SK-N-SH treated with all-trans-retinoic acid at 6 μM for 48 hours (cell line): ENCODE data around the gene TCERG1L.

Source experiments
- ATAC-seq: fragments of 200-7000 bp; cut with Tn5 transposase; 3 replicates; pipeline ENCODE4 v1.9.1; 2020; ENCODE audit warnings: mild to moderate bottlenecking, moderate library complexity
- ARNTL ChIP-seq: fragments of 450-650 bp; formaldehyde crosslinking; IDR thresholded peaks from 2 replicates; pipeline ENCODE4 v1.5.0; 2020; ENCODE audit warnings: low read depth, mild to moderate bottlenecking, moderate library complexity, borderline replicate concordance
- BACH2 ChIP-seq: fragments of 250-450 bp; sonication (Bioruptor Pico); IDR thresholded peaks from 2 replicates; pipeline ENCODE4 v1.9.0; 2021; ENCODE audit warnings: mild to moderate bottlenecking, borderline replicate concordance
- CREB5 ChIP-seq: fragments of 250-450 bp; sonication (Bioruptor Pico); IDR thresholded peaks from 2 replicates; pipeline ENCODE4 v1.5.1; 2020; ENCODE audit warnings: low read depth, mild to moderate bottlenecking, moderate library complexity
- CSDC2 ChIP-seq: fragments of 250-450 bp; sonication (Bioruptor Pico); IDR thresholded peaks from 2 replicates; pipeline ENCODE4 v1.5.0; 2020; ENCODE audit warnings: mild to moderate bottlenecking, moderate library complexity
- CSRNP3 ChIP-seq: fragments of 250-450 bp; sonication (Bioruptor Pico); IDR thresholded peaks from 2 replicates; pipeline ENCODE4 v1.5.1; 2021; ENCODE audit warnings: mild to moderate bottlenecking, moderate library complexity
- ESRRG ChIP-seq: fragments of 250-450 bp; sonication (Bioruptor Pico); IDR thresholded peaks from 2 replicates; pipeline ENCODE4 v1.6.1; 2021; ENCODE audit warnings: mild to moderate bottlenecking
- GLIS3 ChIP-seq: fragments of 250-450 bp; sonication (Bioruptor Pico); IDR thresholded peaks from 2 replicates; pipeline ENCODE4 v1.5.0; 2020; ENCODE audit warnings: mild to moderate bottlenecking, moderate library complexity
- ISL1 ChIP-seq: fragments of 250-450 bp; sonication (Bioruptor Pico); IDR thresholded peaks from 2 replicates; pipeline ENCODE4 v2.1.2; 2022; ENCODE audit warnings: mild to moderate bottlenecking, moderate library complexity
- OSR1 ChIP-seq: fragments of 250-450 bp; sonication (Bioruptor Pico); IDR thresholded peaks from 2 replicates; pipeline ENCODE4 v1.8.0; 2022; ENCODE audit warnings: moderate library complexity, mild to moderate bottlenecking, inconsistent platforms
- PATZ1 ChIP-seq: fragments of 250-450 bp; sonication (Bioruptor Pico); IDR thresholded peaks from 2 replicates; pipeline ENCODE4 v1.8.0; 2020; ENCODE audit warnings: mild to moderate bottlenecking, moderate library complexity, borderline replicate concordance
- POU6F1 ChIP-seq: fragments of 250-450 bp; sonication (Bioruptor Pico); IDR thresholded peaks from 2 replicates; pipeline ENCODE4 v1.8.0; 2021; ENCODE audit warnings: low read depth, mild to moderate bottlenecking, moderate library complexity, borderline replicate concordance
- PPARA ChIP-seq: fragments of 250-450 bp; sonication (Bioruptor Pico); IDR thresholded peaks from 2 replicates; pipeline ENCODE4 v1.5.0; 2020; ENCODE audit warnings: mild to moderate bottlenecking, borderline replicate concordance
- RARB ChIP-seq: fragments of 250-450 bp; sonication (Bioruptor Pico); IDR thresholded peaks from 2 replicates; pipeline ENCODE4 v1.8.0; 2021; ENCODE audit warnings: mild to moderate bottlenecking, moderate library complexity
- SNAI2 ChIP-seq: fragments of 250-450 bp; sonication (Bioruptor Pico); IDR thresholded peaks from 2 replicates; pipeline ENCODE4 v1.5.0; 2020; ENCODE audit warnings: mild to moderate bottlenecking, moderate library complexity
- TOX ChIP-seq: fragments of 250-450 bp; sonication (Bioruptor Pico); IDR thresholded peaks from 2 replicates; pipeline ENCODE4 v1.8.0; 2021; ENCODE audit warnings: mild to moderate bottlenecking, moderate library complexity, borderline replicate concordance
- TSHZ2 ChIP-seq: fragments of 250-450 bp; sonication (Bioruptor Pico); IDR thresholded peaks from 2 replicates; pipeline ENCODE4 v1.5.0; 2020; ENCODE audit warnings: mild to moderate bottlenecking, moderate library complexity
- ZFP30 ChIP-seq: fragments of 450-650 bp; formaldehyde crosslinking; IDR thresholded peaks from 2 replicates; pipeline ENCODE4 v1.5.0; 2022; ENCODE audit warnings: mild to moderate bottlenecking, moderate library complexity
- ZNF565 ChIP-seq: fragments of 450-650 bp; formaldehyde crosslinking; conservative IDR thresholded peaks from 2 replicates; pipeline ENCODE4 v1.5.0; 2020; ENCODE audit warnings: low read depth, mild to moderate bottlenecking, moderate library complexity
- ZNF70 ChIP-seq: fragments of 450-650 bp; formaldehyde crosslinking; IDR thresholded peaks from 2 replicates; pipeline ENCODE4 v1.5.0; 2020; ENCODE audit warnings: mild to moderate bottlenecking, moderate library complexity
- ZNF8 ChIP-seq: fragments of 450-650 bp; formaldehyde crosslinking; IDR thresholded peaks from 2 replicates; pipeline ENCODE4 v1.5.0; 2020; ENCODE audit warnings: mild to moderate bottlenecking, moderate library complexity

Gene TCERG1L

GRCh38 chr10:131195116-131195515 lies 116.4 kb downstream of the TCERG1L start:
- TF ChIP-seq ZFP30 (CRISPR knock-in tag) (no peak), POU6F1 (no peak), OSR1 (no peak), ZNF565 (CRISPR knock-in tag) (no peak), GLIS3 (CRISPR knock-in tag) (no peak), TSHZ2 (CRISPR knock-in tag) (no peak), ISL1 (CRISPR knock-in tag) (no peak), CSDC2 (no peak)

GRCh38 chr10:131193923-131194322 lies 117.6 kb downstream of the TCERG1L start:
- ATAC-seq = no peak
- TF ChIP-seq PPARA (CRISPR knock-in tag) (no peak), OSR1 (no peak), BACH2 (CRISPR knock-in tag) (no peak), SNAI2 (no peak)
- TF ChIP-seq, all 23 proteins: peak for 0

More at GRCh38 chr10:131195116-131195515, 116.4 kb downstream of the TCERG1L start:
- no peak for ATAC-seq

GRCh38 chr10:131188494-131188893 lies 123.0 kb downstream of the TCERG1L start:
- ATAC-seq = no peak
- no peak for TF ChIP-seq TOX
- TF ChIP-seq POU6F1 = no peak
- no peak for TF ChIP-seq GLIS3 (CRISPR knock-in tag)
- no peak for TF ChIP-seq OSR1
- no peak for TF ChIP-seq ESRRG (CRISPR knock-in tag)
- TF ChIP-seq CSDC2 = no peak
- TF ChIP-seq BACH2 (CRISPR knock-in tag) = no peak
- no peak for TF ChIP-seq ZNF565 (CRISPR knock-in tag)
- no peak for TF ChIP-seq ARNTL (CRISPR knock-in tag)
- no peak for TF ChIP-seq CREB5 (CRISPR knock-in tag)
- TF ChIP-seq CSRNP3 = no peak
- no peak for TF ChIP-seq ISL1 (CRISPR knock-in tag)
- TF ChIP-seq PPARA (CRISPR knock-in tag) = no peak
- TF ChIP-seq, all 23 proteins: peak for 0

GRCh38 chr10:131187926-131188325 lies 123.6 kb downstream of the TCERG1L start:
- ATAC-seq = no peak
- TF ChIP-seq ESRRG (CRISPR knock-in tag) (no peak), OSR1 (no peak), GLIS3 (CRISPR knock-in tag) (no peak), CSRNP3 (no peak), PATZ1 (CRISPR knock-in tag) (no peak), TSHZ2 (CRISPR knock-in tag) (no peak), RARB (CRISPR knock-in tag) (no peak), TOX (no peak), BACH2 (CRISPR knock-in tag) (no peak), ISL1 (CRISPR knock-in tag) (no peak), ZNF565 (CRISPR knock-in tag) (no peak), ZNF8 (CRISPR knock-in tag) (no peak), ZNF70 (CRISPR knock-in tag) (no peak)
